Thymus (tissue), 11 donors: ENCODE measurements around the gene LRIG1. TPM values are rescaled to one million over a fixed set of nuclear protein-coding genes. Genes with fewer than 3 reads are reported as not detected.

ENCODE experiments used
- DNase-seq, 9 donors: peaks; one replicate each; pipeline ENCODE4 v3.0.0-alpha.2; 2013; ENCODE audit warnings: low spot score in 9 of 9, low read depth in 6 of 9, missing footprints in 1 of 9
- H3K27ac ChIP-seq, 2 donors: one replicate each; pipeline ENCODE4 v1.5.1; 2013; ENCODE audit warnings: control low read depth in 1 of 2, low read depth in 1 of 2, low read length in 1 of 2, mild to moderate bottlenecking in 1 of 2, moderate library complexity in 1 of 2
- H3K27me3 ChIP-seq, 2 donors: one replicate each; pipeline ENCODE4 v1.5.1; 2013; ENCODE audit warnings: low read length in 1 of 2; ENCODE audit not compliant: control insufficient read depth in 2 of 2, insufficient read depth in 1 of 2
- H3K36me3 ChIP-seq, 2 donors: one replicate each; pipeline ENCODE4 v1.5.1; 2013; ENCODE audit warnings: low read length in 1 of 2, mild to moderate bottlenecking in 1 of 2, moderate library complexity in 1 of 2; ENCODE audit not compliant: control insufficient read depth in 2 of 2, insufficient read depth in 2 of 2
- H3K4me1 ChIP-seq, 2 donors: one replicate each; pipeline ENCODE4 v1.5.1; 2013; ENCODE audit warnings: low read length in 2 of 2; ENCODE audit not compliant: control insufficient read depth in 2 of 2, insufficient read depth in 2 of 2
- H3K4me3 ChIP-seq, 2 donors: one replicate each; pipeline ENCODE4 v1.5.1; 2013; ENCODE audit warnings: low read length in 2 of 2, control low read depth in 1 of 2, mild to moderate bottlenecking in 1 of 2
- H3K9me3 ChIP-seq, 2 donors: one replicate each; pipeline ENCODE4 v1.5.1; 2013; ENCODE audit warnings: low read length in 1 of 2, mild to moderate bottlenecking in 1 of 2; ENCODE audit not compliant: control insufficient read depth in 2 of 2, insufficient read depth in 1 of 2
- WGBS: extraction: QIAGEN DNeasy Blood & Tissue Kit; methylation state at CpG from one replicate; pipeline ENCODE4 v1.1.7; 2013; 5-methylcytosine and 5-hydroxymethylcytosine counted together
- polyA plus RNA-seq: library from polyadenylated mRNA; stranded (reverse); fragments of 200-250 nt; gene quantifications from one replicate; pipeline ENCODE4 v1.2.3, GENCODE V29; 2013
- total RNA-seq: library from RNA; stranded (reverse); fragments of 120-200 nt; gene quantifications from one replicate; pipeline ENCODE4 v1.2.4, GENCODE V29; 2013
- donor health status: healthy.

LRIG1 gene
- total and polyA plus RNA-seq, 2 donors, result 8.8 to 10.9 TPM

DNA sequence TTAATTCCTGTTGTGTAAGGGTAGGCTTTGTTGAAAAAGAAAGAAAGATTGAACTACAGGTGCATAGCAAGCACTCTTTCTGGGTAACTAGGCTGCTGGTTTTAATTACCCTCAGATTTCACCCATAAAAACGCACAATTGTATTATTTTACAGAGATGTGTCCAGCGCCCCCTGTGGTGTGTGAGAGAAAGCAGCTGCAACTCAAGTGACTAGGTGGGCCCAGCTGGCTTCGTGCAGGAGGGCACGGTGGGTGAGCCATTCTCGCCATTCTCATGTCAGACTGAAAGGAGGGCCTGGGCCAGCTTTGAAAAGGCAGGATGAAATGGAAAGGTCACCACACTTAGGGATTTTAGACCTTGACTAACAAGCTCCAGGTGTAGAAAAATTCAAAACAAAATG lies 122.6 kb downstream of the LRIG1 start:
- 88% methylated on average over 5 of the region's 5 CpGs for WGBS
- Histone ChIP-seq H3K36me3 (peaks cover 40 to 54% of the 10 kb centered on the region in 2 donors), H3K27me3 (no peaks in the 10 kb centered on the region), H3K9me3 (no peaks in the 10 kb centered on the region), H3K4me1 (peaks cover 8 to 18% of the 10 kb centered on the region in 2 donors), H3K4me3 (no peak overlapping the region), H3K27ac (peak overlapping the region; percentile 36 to 81)
- DNase-seq, result peak in 6 of 9 donors; percentile 17 to 65 (median 34)

DNA sequence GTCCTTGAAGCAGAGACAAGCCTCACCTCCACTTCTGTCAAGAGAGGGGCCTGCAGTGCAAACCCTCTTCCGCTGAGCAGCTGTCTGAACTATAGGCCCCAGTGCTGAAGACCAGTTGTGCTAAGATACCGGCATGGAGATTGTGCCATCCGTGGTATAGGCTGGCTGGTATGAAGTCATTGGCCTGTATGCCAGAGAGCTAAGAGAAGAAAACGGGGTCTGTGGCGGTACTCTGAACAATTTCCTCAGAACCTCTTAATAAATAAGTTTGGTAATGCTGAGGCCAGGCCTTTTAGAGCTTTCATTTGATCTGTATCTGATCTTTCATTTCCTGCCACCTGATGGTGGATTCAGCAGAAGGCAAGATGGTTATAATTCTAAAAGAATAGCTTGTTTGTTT lies 123.0 kb downstream of the LRIG1 start:
- WGBS, result 58% methylated on average over 5 of the region's 5 CpGs
- no peaks in the 10 kb centered on the region for H3K27me3 ChIP-seq
- no peaks in the 10 kb centered on the region for H3K9me3 ChIP-seq
- H3K27ac ChIP-seq, result peak overlapping the region; percentile 61 to 81
- H3K4me3 ChIP-seq, result no peak overlapping the region
- peak in 6 of 9 donors; percentile 13 to 60 (median 26) for DNase-seq
- peaks cover 8 to 18% of the 10 kb centered on the region in 2 donors for H3K4me1 ChIP-seq
- H3K36me3 ChIP-seq, result peaks cover 36 to 49% of the 10 kb centered on the region in 2 donors

DNA sequence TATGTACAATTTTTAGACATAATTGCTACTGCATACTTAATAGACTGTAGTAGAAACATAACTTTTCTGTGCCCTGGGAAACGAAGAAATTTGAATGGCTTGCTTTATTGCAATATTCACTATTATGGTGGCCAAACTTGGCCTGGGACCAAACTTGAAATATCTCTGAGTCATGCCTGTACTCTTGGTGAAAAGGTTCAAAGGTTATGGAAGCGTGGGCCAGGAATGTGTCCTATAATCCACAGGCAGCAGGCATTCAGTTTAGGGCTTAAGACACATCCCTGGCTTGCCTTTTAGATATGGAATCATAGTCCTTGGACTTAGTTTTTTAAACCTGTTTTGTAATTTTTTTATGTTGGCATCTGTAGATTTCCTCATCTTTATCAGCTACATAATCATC lies 124.3 kb downstream of the LRIG1 start:
- 96% methylated on average over 2 of the region's 2 CpGs for WGBS
- H3K4me3 ChIP-seq, result no peak overlapping the region
- no peak overlapping the region for H3K27ac ChIP-seq
- H3K27me3 ChIP-seq, result no peaks in the 10 kb centered on the region
- peaks cover 24 to 37% of the 10 kb centered on the region in 2 donors for H3K36me3 ChIP-seq
- DNase-seq, result no peak
- no peaks in the 10 kb centered on the region for H3K9me3 ChIP-seq
- H3K4me1 ChIP-seq, result peaks cover 8 to 27% of the 10 kb centered on the region in 2 donors

DNA sequence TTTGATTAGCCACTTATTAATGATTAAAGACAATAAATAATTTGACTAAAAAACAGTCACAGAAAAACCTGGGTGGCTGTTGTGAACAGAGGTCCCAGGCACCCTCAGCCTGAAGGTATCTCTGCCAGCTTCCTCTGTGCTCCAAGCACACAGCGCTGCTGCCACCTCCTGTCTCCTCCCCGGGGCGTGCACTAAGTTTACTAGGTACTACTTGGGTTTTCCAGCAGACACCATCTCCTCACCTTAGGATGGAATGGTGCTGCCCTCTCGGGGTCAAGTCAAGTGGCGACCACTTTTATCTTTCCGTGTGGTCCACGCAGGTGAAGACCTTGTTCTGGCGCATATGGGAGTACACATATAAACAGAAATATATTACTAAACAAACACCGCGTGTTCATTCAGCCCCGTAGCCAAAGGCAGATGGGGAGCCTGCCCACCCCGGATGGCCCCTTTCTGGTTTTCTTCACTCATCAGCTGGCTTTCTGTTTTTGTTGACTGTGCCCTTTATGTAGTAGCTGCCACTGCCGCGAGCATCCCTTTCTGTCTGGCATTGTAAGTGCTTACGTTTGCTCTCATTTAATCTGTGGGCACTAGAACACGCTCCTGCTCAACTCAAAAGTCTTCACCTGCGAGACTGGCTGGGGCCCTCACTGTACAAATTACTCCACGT lies 128.0 kb downstream of the LRIG1 start:
- no peaks in the 10 kb centered on the region for H3K9me3 ChIP-seq
- DNase-seq, result peak in 3 of 9 donors; percentile 35 to 48 (median 38)
- no peak overlapping the region for H3K4me3 ChIP-seq
- H3K27me3 ChIP-seq, result no peaks in the 10 kb centered on the region
- no peak overlapping the region for H3K27ac ChIP-seq
- WGBS, result 95% methylated on average over 18 of the region's 18 CpGs
- H3K4me1 ChIP-seq, result peaks cover 2 to 27% of the 10 kb centered on the region in 2 donors
- H3K36me3 ChIP-seq, result peaks cover 0 to 7% of the 10 kb centered on the region in 2 donors

- peaks cover 0 to 4% of the 10 kb centered on the region in 2 donors for H3K36me3 ChIP-seq
- no peaks in the 10 kb centered on the region for H3K9me3 ChIP-seq
- 96% methylated on average over 7 of the region's 7 CpGs for WGBS
- no peak overlapping the region for H3K27ac ChIP-seq
- no peaks in the 10 kb centered on the region for H3K27me3 ChIP-seq
- H3K4me3 ChIP-seq, result no peak overlapping the region
- no peak for DNase-seq
- H3K4me1 ChIP-seq, result peaks cover 0 to 17% of the 10 kb centered on the region in 2 donors
Measured at GRCh38 chr3:66371432-66371831, 129.4 kb downstream of the LRIG1 start.

GRCh38 chr3:66370179-66370578 lies 130.6 kb downstream of the LRIG1 start:
- H3K36me3 ChIP-seq, result no peaks in the 10 kb centered on the region

DNA sequence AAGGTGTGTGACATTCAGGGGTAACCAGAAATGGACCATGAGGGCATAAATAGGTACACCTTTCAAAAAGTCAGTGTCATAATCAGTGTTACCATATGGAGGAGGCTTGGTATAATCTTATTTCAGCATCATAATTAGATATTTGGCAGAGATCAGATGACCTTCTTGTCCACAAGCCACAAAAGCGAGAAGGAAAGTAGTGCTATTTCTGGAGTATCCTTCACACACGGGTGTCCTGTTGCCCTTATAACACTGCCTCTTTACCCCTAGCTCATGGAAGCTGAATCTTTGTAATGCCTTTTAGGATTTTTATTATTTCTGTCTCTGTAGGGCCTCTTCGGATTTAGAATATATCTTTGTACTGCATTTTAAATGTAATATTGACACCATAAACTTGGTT lies 132.8 kb downstream of the LRIG1 start:
- H3K27me3 ChIP-seq, result no peaks in the 10 kb centered on the region
- H3K4me3 ChIP-seq, result no peak overlapping the region
- peaks cover 0 to 17% of the 10 kb centered on the region in 2 donors for H3K4me1 ChIP-seq
- H3K27ac ChIP-seq, result no peak overlapping the region
- no peaks in the 10 kb centered on the region for H3K9me3 ChIP-seq
- no peaks in the 10 kb centered on the region for H3K36me3 ChIP-seq
- 93% methylated on average over 3 of the region's 3 CpGs for WGBS
- DNase-seq, result no peak

More at GRCh38 chr3:66370179-66370578, 130.6 kb downstream of the LRIG1 start:
- no peak overlapping the region for H3K27ac ChIP-seq
- DNase-seq, result no peak
- WGBS, result 89% methylated on average over 7 of the region's 7 CpGs
- peaks cover 0 to 17% of the 10 kb centered on the region in 2 donors for H3K4me1 ChIP-seq
- no peak overlapping the region for H3K4me3 ChIP-seq
- H3K27me3 ChIP-seq, result no peaks in the 10 kb centered on the region
- H3K9me3 ChIP-seq, result no peaks in the 10 kb centered on the region

DNA sequence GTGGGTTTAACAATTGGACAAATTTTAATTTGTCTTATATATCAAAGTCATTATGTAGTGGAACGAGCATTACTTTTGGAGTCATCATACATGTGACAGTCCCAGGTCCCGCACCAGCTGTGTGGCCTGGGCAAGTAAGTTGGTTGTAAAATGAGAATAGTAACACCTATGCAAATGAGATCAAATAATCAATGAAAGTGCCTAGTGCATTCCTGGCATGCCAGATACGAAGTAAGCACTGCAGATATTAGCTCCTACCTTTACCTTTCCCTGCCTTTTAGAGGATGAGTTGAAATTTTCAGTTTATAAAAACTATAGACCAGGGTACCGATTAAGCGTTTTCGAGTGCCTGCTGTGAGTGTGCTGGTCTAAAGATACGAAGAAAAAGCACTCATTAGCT lies 134.1 kb downstream of the LRIG1 start:
- 98% methylated on average over 7 of the region's 7 CpGs for WGBS
- Histone ChIP-seq H3K9me3 (no peaks in the 10 kb centered on the region), H3K4me1 (peaks cover 0 to 8% of the 10 kb centered on the region in 2 donors), H3K27ac (no peak overlapping the region), H3K27me3 (no peaks in the 10 kb centered on the region), H3K36me3 (no peaks in the 10 kb centered on the region), H3K4me3 (no peak overlapping the region)
- DNase-seq, result no peak

GRCh38 chr3:66365080-66365479 lies 135.7 kb downstream of the LRIG1 start:
- Histone ChIP-seq H3K27ac (no peak overlapping the region), H3K27me3 (no peaks in the 10 kb centered on the region), H3K9me3 (no peaks in the 10 kb centered on the region), H3K36me3 (no peaks in the 10 kb centered on the region), H3K4me1 (no peaks in the 10 kb centered on the region), H3K4me3 (no peak overlapping the region)
- DNase-seq, result no peak
- WGBS, result 96% methylated on average over 5 of the region's 5 CpGs
